ENCODE data around the gene FOXL3. TPM values are rescaled to one million over a fixed set of nuclear protein-coding genes. Genes with fewer than 3 reads are reported as not detected.

The FOXL3 gene
- total and polyA plus RNA-seq, 3 donors from 2014 or later: 4.5 to 37.7 (median 14.5) TPM

DNA sequence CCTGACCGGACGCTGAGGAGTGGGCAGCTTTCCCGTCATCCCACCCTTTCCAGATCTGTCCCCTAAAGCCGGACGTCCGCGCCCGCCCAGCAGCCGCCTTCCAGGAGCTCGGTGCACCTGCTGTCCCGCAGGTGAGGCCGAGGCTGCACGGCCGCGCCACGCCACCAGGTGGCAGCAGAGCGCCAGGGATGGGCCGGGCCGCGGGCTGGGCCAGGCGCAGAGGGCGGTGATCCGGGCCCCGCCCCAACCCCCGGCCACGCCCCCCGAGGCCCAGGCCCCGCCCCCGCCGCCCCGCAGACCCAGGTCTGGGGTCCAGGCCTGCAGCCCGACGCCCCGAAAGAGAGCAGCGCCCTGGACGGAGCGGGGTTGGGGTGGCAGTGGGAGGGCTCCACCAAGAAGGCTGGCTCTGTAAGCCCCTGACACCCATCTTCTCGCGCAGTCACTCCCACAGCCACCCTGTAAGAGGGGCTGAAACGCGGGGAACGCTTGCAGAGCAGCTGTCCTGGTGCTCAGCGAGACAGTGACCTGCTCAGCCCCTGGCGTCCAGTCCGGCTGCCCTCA lies 32.2 kb downstream of the FOXL3 start:
- H3K36me3 ChIP-seq (ENCODE audit: low read depth, missing control alignments): no peaks in the 10 kb centered on the region
- DNase-seq: peak; percentile 84
- no peak for TF ChIP-seq POLR2A (IDR thresholded peaks at IDR 0.05)
- TF ChIP-seq, protein P1, sequence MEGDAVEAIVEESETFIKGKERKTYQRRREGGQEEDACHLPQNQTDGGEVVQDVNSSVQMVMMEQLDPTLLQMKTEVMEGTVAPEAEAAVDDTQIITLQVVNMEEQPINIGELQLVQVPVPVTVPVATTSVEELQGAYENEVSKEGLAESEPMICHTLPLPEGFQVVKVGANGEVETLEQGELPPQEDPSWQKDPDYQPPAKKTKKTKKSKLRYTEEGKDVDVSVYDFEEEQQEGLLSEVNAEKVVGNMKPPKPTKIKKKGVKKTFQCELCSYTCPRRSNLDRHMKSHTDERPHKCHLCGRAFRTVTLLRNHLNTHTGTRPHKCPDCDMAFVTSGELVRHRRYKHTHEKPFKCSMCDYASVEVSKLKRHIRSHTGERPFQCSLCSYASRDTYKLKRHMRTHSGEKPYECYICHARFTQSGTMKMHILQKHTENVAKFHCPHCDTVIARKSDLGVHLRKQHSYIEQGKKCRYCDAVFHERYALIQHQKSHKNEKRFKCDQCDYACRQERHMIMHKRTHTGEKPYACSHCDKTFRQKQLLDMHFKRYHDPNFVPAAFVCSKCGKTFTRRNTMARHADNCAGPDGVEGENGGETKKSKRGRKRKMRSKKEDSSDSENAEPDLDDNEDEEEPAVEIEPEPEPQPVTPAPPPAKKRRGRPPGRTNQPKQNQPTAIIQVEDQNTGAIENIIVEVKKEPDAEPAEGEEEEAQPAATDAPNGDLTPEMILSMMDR (IDR thresholded peaks at IDR 0.05): peak; percentile 81 to 97 (median 90)
- H3K9me3 ChIP-seq: no peaks in the 10 kb centered on the region
- intact Hi-C loops (cut with DNase I; ENCODE audit: low total_unique reads): no loop called here
- no peaks in the 10 kb centered on the region for H3K27me3 ChIP-seq
- peak overlapping the region in 1 of 2 donors; percentile 36 for H3K4me3 ChIP-seq
- H3K27ac ChIP-seq: no peak overlapping the region
- no peaks in the 10 kb centered on the region for H3K4me1 ChIP-seq
- 8 to 12% methylated on average over 5 to 28 of the region's 45 CpGs for WGBS, 2 donors

DNA sequence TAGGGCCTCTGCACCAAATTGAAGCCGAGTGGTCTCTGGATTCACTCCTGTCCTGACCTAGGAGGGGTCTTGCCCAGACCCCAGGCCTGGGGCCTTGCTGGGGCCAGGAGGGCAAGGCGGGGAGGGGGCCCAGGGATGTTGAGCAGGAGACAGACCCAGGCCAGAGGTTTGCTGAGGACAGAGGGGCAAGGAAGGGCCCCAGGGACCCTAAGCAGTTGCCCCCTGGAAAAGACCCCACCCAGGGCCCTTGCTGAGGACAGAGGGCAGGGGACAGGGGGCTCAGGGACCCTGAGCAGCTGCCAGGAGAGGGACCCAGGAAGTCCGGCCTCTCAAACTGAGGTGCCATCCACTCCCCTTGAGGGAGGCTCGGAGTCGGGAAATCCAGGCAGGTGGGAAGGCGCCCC lies 32.7 kb downstream of the FOXL3 start:
- no peak for DNase-seq
- TF ChIP-seq POLR2A (IDR thresholded peaks at IDR 0.05): no peak
- TF ChIP-seq, protein P1 (IDR thresholded peaks at IDR 0.05): no peak
- H3K36me3 ChIP-seq (ENCODE audit: low read depth, missing control alignments): no peaks in the 10 kb centered on the region
- peak overlapping the region in 1 of 2 donors; percentile 36 for H3K4me3 ChIP-seq
- H3K27ac ChIP-seq: no peak overlapping the region
- H3K27me3 ChIP-seq: no peaks in the 10 kb centered on the region
- WGBS, 2 donors: 60 to 91% methylated on average over 1 to 6 of the region's 6 CpGs
- intact Hi-C loops (cut with DNase I; ENCODE audit: low total_unique reads): no loop called here
- H3K9me3 ChIP-seq: no peaks in the 10 kb centered on the region
- H3K4me1 ChIP-seq: no peaks in the 10 kb centered on the region

DNA sequence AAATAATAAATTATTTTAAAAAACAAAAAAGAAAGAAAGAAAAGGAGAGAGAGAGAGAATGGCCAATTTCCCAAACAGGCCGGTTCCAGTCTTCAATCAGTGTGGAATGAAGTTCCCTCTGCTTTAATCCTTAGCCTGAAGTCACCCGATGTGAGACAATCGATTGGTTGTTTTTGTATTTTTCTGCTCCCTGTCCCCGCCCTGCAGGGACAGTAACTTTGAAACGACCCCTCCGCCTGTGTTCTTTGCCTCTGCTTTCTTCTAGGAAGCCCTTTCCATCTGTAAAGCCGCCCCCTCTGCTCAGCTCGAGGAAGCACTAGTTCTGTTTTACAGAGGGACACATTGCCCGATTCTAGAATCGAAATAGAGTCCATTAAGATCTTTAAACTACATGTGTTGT lies 33.4 kb downstream of the FOXL3 start:
- no peaks in the 10 kb centered on the region for H3K36me3 ChIP-seq (ENCODE audit: low read depth, missing control alignments)
- H3K27me3 ChIP-seq: no peaks in the 10 kb centered on the region
- H3K9me3 ChIP-seq: no peaks in the 10 kb centered on the region
- H3K4me3 ChIP-seq: no peak overlapping the region
- no peak for TF ChIP-seq POLR2A (IDR thresholded peaks at IDR 0.05)
- TF ChIP-seq, protein P1 (IDR thresholded peaks at IDR 0.05): no peak
- H3K27ac ChIP-seq: no peak overlapping the region
- intact Hi-C loops (cut with DNase I; ENCODE audit: low total_unique reads): no loop called here
- WGBS, 2 donors: 77 to 79% methylated on average over 10 of the region's 10 CpGs
- no peaks in the 10 kb centered on the region for H3K4me1 ChIP-seq
- no peak for DNase-seq

DNA sequence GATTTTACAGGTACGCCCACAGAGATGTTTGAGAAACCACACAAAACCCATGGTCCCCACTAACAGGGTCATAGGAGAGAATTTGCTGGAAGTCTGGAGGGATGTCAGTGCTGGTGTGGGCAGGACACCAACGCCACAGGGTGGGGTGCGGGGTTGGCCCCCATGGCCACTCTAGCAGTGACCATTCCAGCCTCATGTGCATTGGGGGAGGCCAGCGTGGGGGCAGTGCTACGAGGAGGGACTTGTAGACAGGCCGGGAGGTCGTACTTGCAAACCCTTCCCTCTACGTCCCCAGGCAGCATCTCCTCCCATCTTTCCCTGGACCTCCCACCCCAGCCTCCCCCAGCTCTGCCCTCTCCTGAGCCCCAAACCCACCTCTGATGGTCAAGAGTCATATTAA lies 34.0 kb downstream of the FOXL3 start:
- Histone ChIP-seq H3K4me1 (no peaks in the 10 kb centered on the region), H3K36me3 (ENCODE audit: low read depth, missing control alignments) (no peaks in the 10 kb centered on the region), H3K9me3 (no peaks in the 10 kb centered on the region), H3K4me3 (no peak overlapping the region), H3K27ac (no peak overlapping the region), H3K27me3 (no peaks in the 10 kb centered on the region)
- WGBS, 2 donors: 83 to 89% methylated on average over 8 of the region's 8 CpGs
- TF ChIP-seq POLR2A (IDR thresholded peaks at IDR 0.05): no peak
- TF ChIP-seq, protein P1 (IDR thresholded peaks at IDR 0.05): no peak
- no peak for DNase-seq
- intact Hi-C loops (cut with DNase I; ENCODE audit: low total_unique reads): no loop called here

Measured in testis (tissue), 3 donors.